Heart right ventricle (tissue), 16 donors: ENCODE data around the gene SERPINE1. TPM values are rescaled to one million over a fixed set of nuclear protein-coding genes. Genes with fewer than 3 reads are reported as not detected.

Experiments
- ATAC-seq, 8 donors: fragments of 200-7000 bp; cut with Tn5 transposase; one replicate each; pipeline ENCODE4 v1.9.1; 2020; ENCODE audit warnings: mild to moderate bottlenecking in 8 of 8, moderate library complexity in 8 of 8, moderate number of reproducible peaks in 1 of 8
- DNase-seq, 2 donors: peaks; one replicate each; pipeline ENCODE4 v3.0.0-alpha.2; 2020
- H3K27ac ChIP-seq, 10 donors: fragments of 200-600 bp; sonication (generic) in 2 of 10; one replicate each; pipeline versions ENCODE4 v1.5.0 to v1.8.0; 2020 to 2022; ENCODE audit warnings: mild to moderate bottlenecking in 3 of 10
- H3K27me3 ChIP-seq, 7 donors: fragments of 200-600 bp; one replicate each; pipeline ENCODE4 v1.8.0; 2021 to 2022; ENCODE audit warnings: mild to moderate bottlenecking in 2 of 7
- H3K36me3 ChIP-seq, 9 donors: fragments of 200-600 bp; sonication (generic) in 1 of 9; one replicate each; pipeline versions ENCODE4 v1.5.0 to v1.8.0; 2020 to 2022; ENCODE audit warnings: mild to moderate bottlenecking in 2 of 9
- H3K4me1 ChIP-seq, 9 donors: fragments of 200-600 bp; sonication (generic) in 1 of 9; one replicate each; pipeline versions ENCODE4 v1.5.0 to v1.8.0; 2020 to 2022; ENCODE audit warnings: mild to moderate bottlenecking in 4 of 9
- H3K4me3 ChIP-seq, 10 donors: fragments of 200-600 bp; sonication (generic) in 2 of 10; one replicate each; pipeline versions ENCODE4 v1.5.0 to v1.8.0; 2020 to 2022; ENCODE audit warnings: mild to moderate bottlenecking in 7 of 10, moderate library complexity in 2 of 10
- H3K9me3 ChIP-seq, 11 donors: fragments of 200-600 bp in 10 of 11; sonication (generic) in 2 of 11; one replicate each; pipeline versions ENCODE4 v1.5.0 to v1.8.0; 2013 to 2022; ENCODE audit warnings: mild to moderate bottlenecking in 2 of 11, control low read depth in 1 of 11, moderate library complexity in 1 of 11
- CTCF ChIP-seq, 9 donors: fragments of 200-600 bp; sonication (generic) in 2 of 9; IDR thresholded peaks; one replicate each; pipeline versions ENCODE4 v1.5.0 to v1.8.0; 2021 to 2022; ENCODE audit warnings: antibody characterized with exemption in 9 of 9, mild to moderate bottlenecking in 5 of 9, moderate library complexity in 1 of 9
- WGBS, 2 donors: extraction: QIAGEN DNeasy Blood & Tissue Kit; methylation state at CpG; one replicate each; pipeline ENCODE4 v1.1.7; 2013; ENCODE audit warnings: inconsistent platforms in 1 of 2; 5-methylcytosine and 5-hydroxymethylcytosine counted together
- intact Hi-C, 10 donors: fragments of 100-400 bp; cut with DNase I; formaldehyde crosslinking; loops; one replicate each; pipeline versions ENCODE4 v1.11.1 to v1.14.2; 2022
- polyA plus RNA-seq, 2 donors: library from polyadenylated mRNA; stranded (reverse); fragments of 200-250 nt; gene quantifications; one replicate each; pipeline ENCODE4 v1.2.3, GENCODE V29; 2013
- total RNA-seq, 10 donors: library from RNA; stranded (reverse); fragmentation: NEBNext Ultra II Directional in 3 of 10; extraction: Animal tissue kit (Norgen Biotek cat#: 25700) in 3 of 10; gene quantifications; one replicate each; pipeline versions ENCODE4 v1.2.1 to v1.2.4, GENCODE V29; 2021 to 2023
- donor health status: Arrhythmogenic right ventricular cardiomyopathy.
- donor health status: ischemic (EF 13 %, LVEDD 7.1; RV severe dilation, severe dysfunction).
- donor health status: healthy with polysubstance abuse.
- donor health status: DM: no; HTN: yes; CAD: no.
- donor health status: DM: no; HTN: no; CAD: no.
- donor health status: ischemic (EF 25% LVEDD 6.9; RV normal size, moderate dysfunction).
- donor health status: ischemic (EF 25% LVEDD 5.7; RV mildly dilated, moderate dysfunction).
- donor health status: healthy.
- donor health status: DM: yes; HTN: yes; CAD: no.
- donor health status: Ischemic cardiomyopathy.
- donor health status: ischemic (EF 35%, LVEDD 5.7; RV mildly dilated, moderate dysfunction).
- donor health status: nonischemic (EF 11% LVEDD 7.7; RV severe dilation, severe dysfunction).
- donor health status: DM: yes; HTN: yes; CAD: no.
- donor health status: PGD.
- donor health status: ischemic (EF 29% LVEDD 5.4; RV normal size, mild dysfunction).
- donor health status: nonischemic (EF 23%, LVEDD 6.1; RV moderate dilation, normal function).

The SERPINE1 gene
- total and polyA plus RNA-seq, 12 donors = 1.2 to 269 (median 4.6) TPM

- Histone ChIP-seq H3K4me1 (peaks cover 16 to 63% (median 39%) of the 10 kb centered on the region in 9 donors), H3K4me3 (no peak overlapping the region), H3K27ac (no peak overlapping the region), H3K27me3 (peaks cover 48 to 100% (median 98%) of the 10 kb centered on the region in 7 donors), H3K9me3 (no peaks in the 10 kb centered on the region), H3K36me3 (no peaks in the 10 kb centered on the region)
- intact Hi-C loops = no loop called here
- ATAC-seq (no peak), DNase-seq (no peak)
- 1% methylated on average over 16 to 19 of the region's 19 CpGs for WGBS, 2 donors
- TF ChIP-seq CTCF (IDR thresholded peaks at IDR 0.05) = no peak
These were observed 40.2 kb downstream of the SERPINE1 start for GRCh38 chr7:101166909-101167644.

- intact Hi-C loops = loop anchor here in 1 of 10 donors (2.0 kb wide), 1 partner anchor 23 kb away; no protein-coding TSS in a partner anchor
- no peak for DNase-seq
These were observed 40.9 kb downstream of the SERPINE1 start for GRCh38 chr7:101167645-101168411.

GRCh38 chr7:101168412-101169049, 41.6 kb downstream of the SERPINE1 start:
- no peak overlapping the region for H3K4me3 ChIP-seq
- no peak for TF ChIP-seq CTCF (IDR thresholded peaks at IDR 0.05)
- intact Hi-C loops = loop anchor here in 1 of 10 donors (2.0 kb wide), 1 partner anchor 24 kb away; no protein-coding TSS in a partner anchor
- no peak for DNase-seq
- WGBS, 2 donors = 6% methylated on average over 6 of the region's 6 CpGs
- ATAC-seq = no peak
- no peaks in the 10 kb centered on the region for H3K9me3 ChIP-seq
- no peaks in the 10 kb centered on the region for H3K36me3 ChIP-seq
- H3K27ac ChIP-seq = no peak overlapping the region
- peaks cover 61 to 100% (median 100%) of the 10 kb centered on the region in 7 donors for H3K27me3 ChIP-seq
- peaks cover 23 to 64% (median 42%) of the 10 kb centered on the region in 9 donors for H3K4me1 ChIP-seq

More at GRCh38 chr7:101167645-101168411, 40.9 kb downstream of the SERPINE1 start:
- H3K9me3 ChIP-seq = no peaks in the 10 kb centered on the region
- H3K27me3 ChIP-seq = peaks cover 56 to 100% (median 99%) of the 10 kb centered on the region in 7 donors
- H3K4me1 ChIP-seq = peaks cover 18 to 64% (median 42%) of the 10 kb centered on the region in 9 donors
- ATAC-seq = no peak
- no peaks in the 10 kb centered on the region for H3K36me3 ChIP-seq
- H3K4me3 ChIP-seq = no peak overlapping the region
- no peak overlapping the region for H3K27ac ChIP-seq
- WGBS, 2 donors = 2 to 5% methylated on average over 12 of the region's 12 CpGs
- TF ChIP-seq CTCF (IDR thresholded peaks at IDR 0.05) = no peak
